HCT116 (cell line): ENCODE measurements around the gene ZXDA. TPM values are rescaled to one million over a fixed set of nuclear protein-coding genes. Genes with fewer than 3 reads are reported as not detected.

Experiments
- ATAC-seq: fragments of 200-7000 bp; cut with Tn5 transposase; 2 replicates; pipeline ENCODE4 v1.9.1; 2020; ENCODE audit warnings: mild to moderate bottlenecking, moderate library complexity
- BruUV-seq: library from RNA; stranded (reverse); fragments of 400-500 nt; replicated peaks from 2 replicates; lab custom pipeline; 2021; lab: Mats Ljungman, UMichigan
- CTCF ChIA-PET: fragments of 300-600 bp; sonication (Branson Sonifier 250); formaldehyde crosslinking; loops from one replicate; lab custom pipeline; 2021; ENCODE audit warnings: antibody characterized with exemption; lab: Charles Lee
- POLR2A ChIA-PET: fragments of 300-600, 350-600 bp; sonication (Branson Sonifier 250); formaldehyde crosslinking; loops from one replicate; lab custom pipeline; 2021; ENCODE audit warnings: antibody characterized with exemption; lab: Charles Lee
- RAD21 ChIA-PET, 2 experiments: fragments of 300-600 bp; sonication (Branson Sonifier 250); formaldehyde crosslinking; loops; one replicate each; lab custom pipeline; 2023; ENCODE audit warnings: low total read pairs in 2 of 2; ENCODE audit not compliant: uncharacterized antibody in 2 of 2, unreplicated experiment in 2 of 2, low non-redundant PET in 1 of 2; lab: Charles Lee
- DNase-seq: peaks from one replicate; pipeline ENCODE4 v3.0.0-alpha.2; 2010; ENCODE audit warnings: low read depth, low spot score
- H2AFZ ChIP-seq: fragments of 200-600 bp; shearing (Covaris generic), sonication (generic); 2 replicates; pipeline ENCODE4 v1.6.1; 2017; ENCODE audit warnings: low read depth, mixed run types, mixed read lengths, antibody characterized with exemption, low read length; ENCODE audit not compliant: poor library complexity, severe bottlenecking
- H3K27ac ChIP-seq: 2 replicates; pipeline ENCODE4 v1.5.1; 2012; ENCODE audit warnings: low read depth, low read length
- H3K27me3 ChIP-seq: fragments of 200-600 bp; sonication (generic); 2 replicates; pipeline ENCODE4 v1.6.1; 2016; ENCODE audit warnings: mixed run types, low read length, mixed read lengths; ENCODE audit not compliant: insufficient read depth
- H3K36me3 ChIP-seq, 2 experiments: fragments of 200-500 bp in 1 of 2; fragments of 200-600 bp in 1 of 2; sonication (Bioruptor generic) in 1 of 2; sonication (generic) in 1 of 2; 2 replicates each; pipeline versions ENCODE4 v1.5.1 to v1.6.1; 2014 to 2016; ENCODE audit warnings: low read length in 2 of 2, inconsistent platforms in 1 of 2, mixed read lengths in 1 of 2, mixed run types in 1 of 2; ENCODE audit not compliant: insufficient read depth in 2 of 2, control insufficient read depth in 1 of 2
- H3K4me1 ChIP-seq, 2 experiments: fragments of 200-600 bp in 1 of 2; sonication (generic) in 1 of 2; 2 replicates each; pipeline versions ENCODE4 v1.5.1 to v1.6.1; 2012 to 2017; ENCODE audit warnings: low read length in 2 of 2, inconsistent platforms in 1 of 2, mild to moderate bottlenecking in 1 of 2, mixed read lengths in 1 of 2, mixed run types in 1 of 2, moderate library complexity in 1 of 2; ENCODE audit not compliant: insufficient read depth in 2 of 2, control insufficient read depth in 1 of 2
- H3K4me2 ChIP-seq: fragments of 200-600 bp; sonication (generic); 2 replicates; pipeline ENCODE4 v1.6.1; 2017; ENCODE audit warnings: mixed run types, low read length, mixed read lengths
- H3K4me3 ChIP-seq, 2 experiments: fragments of 200-600 bp in 1 of 2; sonication (generic) in 1 of 2; replicated peaks in 1 of 2; 2 replicates each; pipeline ENCODE4 v1.5.1; 2011 to 2016; ENCODE audit warnings: low read length in 2 of 2, control low read depth in 1 of 2, low read depth in 1 of 2, mild to moderate bottlenecking in 1 of 2, mixed read lengths in 1 of 2, mixed run types in 1 of 2
- H3K79me2 ChIP-seq: fragments of 200-600 bp; sonication (generic); 2 replicates; pipeline ENCODE4 v1.6.1; 2017; ENCODE audit warnings: mild to moderate bottlenecking, mixed run types, low read length, moderate library complexity, mixed read lengths; ENCODE audit not compliant: insufficient read depth
- H3K9ac ChIP-seq: fragments of 200-600 bp; sonication (generic); 2 replicates; pipeline ENCODE4 v1.6.1; 2016; ENCODE audit warnings: low read length, mixed read lengths
- H3K9me2 ChIP-seq: fragments of 200-600 bp; sonication (generic), shearing (Covaris generic); 2 replicates; pipeline ENCODE4 v1.6.1; 2017; ENCODE audit warnings: mixed run types, mild to moderate bottlenecking, moderate library complexity; ENCODE audit not compliant: insufficient read depth
- H3K9me3 ChIP-seq, 2 experiments: fragments of 200-500 bp in 1 of 2; fragments of 200-600 bp in 1 of 2; sonication (Bioruptor generic) in 1 of 2; sonication (generic) in 1 of 2; 2 replicates each; pipeline ENCODE4 v1.6.1; 2014 to 2017; ENCODE audit warnings: low read length in 2 of 2, mixed read lengths in 2 of 2, inconsistent platforms in 1 of 2, low read depth in 1 of 2, mild to moderate bottlenecking in 1 of 2, mixed run types in 1 of 2, moderate library complexity in 1 of 2; ENCODE audit not compliant: control insufficient read depth in 1 of 2, insufficient read depth in 1 of 2
- H4K20me1 ChIP-seq: fragments of 200-600 bp; sonication (generic), shearing (Covaris generic); 2 replicates; pipeline ENCODE4 v1.6.1; 2017; ENCODE audit warnings: mixed run types, mild to moderate bottlenecking, moderate library complexity; ENCODE audit not compliant: insufficient read depth
- CEBPB ChIP-seq: IDR thresholded peaks from 2 replicates; pipeline ENCODE4 v1.6.1; 2012; ENCODE audit warnings: low read depth
- CTCF ChIP-seq, 3 experiments: fragments of 200-600 bp in 1 of 3; sonication (generic) in 1 of 3; IDR thresholded peaks in 2 of 3; conservative IDR thresholded peaks in 1 of 3; 2 replicates each; pipeline ENCODE4 v1.5.1; 2012 to 2017; ENCODE audit warnings: low read depth in 2 of 3, low read length in 2 of 3, antibody characterized with exemption in 1 of 3, borderline replicate concordance in 1 of 3, control low read depth in 1 of 3, mild to moderate bottlenecking in 1 of 3, mixed read lengths in 1 of 3, mixed run types in 1 of 3, moderate library complexity in 1 of 3; ENCODE audit not compliant: insufficient read depth in 1 of 3
- EGR1 ChIP-seq: IDR thresholded peaks from 2 replicates; pipeline ENCODE4 v1.6.1; 2012; ENCODE audit warnings: low read depth
- ELF1 ChIP-seq: IDR thresholded peaks from 2 replicates; pipeline ENCODE4 v1.6.1; 2012; ENCODE audit warnings: low read depth, borderline replicate concordance
- EZH2 ChIP-seq: fragments of 200-600 bp; sonication (generic); IDR thresholded peaks from 2 replicates; pipeline ENCODE4 v1.6.1; 2017; ENCODE audit warnings: antibody characterized with exemption, mixed run types
- FOSL1 ChIP-seq: IDR thresholded peaks from 2 replicates; pipeline ENCODE4 v1.6.1; 2012; ENCODE audit warnings: low read depth
- JUND ChIP-seq: IDR thresholded peaks from 2 replicates; pipeline ENCODE4 v1.6.1; 2012
- MAX ChIP-seq: IDR thresholded peaks from 2 replicates; pipeline ENCODE4 v1.6.1; 2012
- POLR2A ChIP-seq: IDR thresholded peaks from 2 replicates; pipeline ENCODE4 v1.7.0; 2011; ENCODE audit warnings: borderline replicate concordance; ENCODE audit not compliant: insufficient read depth, insufficient read length; ENCODE audit errors: extremely low read depth
- POLR2AphosphoS5 ChIP-seq: IDR thresholded peaks from 2 replicates; pipeline ENCODE4 v1.6.1; 2011; ENCODE audit warnings: mild to moderate bottlenecking, low read depth, low read length, moderate library complexity
- RAD21 ChIP-seq: IDR thresholded peaks from 2 replicates; pipeline ENCODE4 v1.6.1; 2012; ENCODE audit warnings: low read depth, mild to moderate bottlenecking
- SP1 ChIP-seq: IDR thresholded peaks from 2 replicates; pipeline ENCODE4 v1.6.1; 2012; ENCODE audit warnings: low read depth
- YY1 ChIP-seq: IDR thresholded peaks from 2 replicates; pipeline ENCODE4 v1.6.1; 2011; ENCODE audit warnings: low read length, low read depth, moderate library complexity, mild to moderate bottlenecking; ENCODE audit not compliant: insufficient replicate concordance; ENCODE audit errors: extremely low read depth
- ZNF274 ChIP-seq: fragments of 200-500 bp; sonication (Bioruptor generic); IDR thresholded peaks from 2 replicates; pipeline ENCODE4 v1.6.1; 2014; ENCODE audit warnings: mild to moderate bottlenecking, low read depth, low read length, inconsistent platforms
- intact Hi-C: fragments of 100-400 bp; cut with micrococcal nuclease; formaldehyde crosslinking; loops from 2 replicates; pipeline ENCODE4 v1.10.0; 2022
- total RNA-seq: library from RNA; stranded (reverse); gene quantifications from one replicate; pipeline ENCODE4 v1.2.1, GENCODE V29; 2021; ENCODE audit not compliant: unreplicated experiment
- TF ChIP-seq, protein P1 (sequence below): IDR thresholded peaks from 2 replicates; pipeline ENCODE4 v1.6.1; 2012

The ZXDA gene
- total RNA-seq, 1 experiment from 2014 or later, result 3.8 TPM

- ChIA-PET POLR2A (no interaction called here), RAD21 (interaction anchor here (0.9 to 1.0 kb wide), 2 partner anchors 97 kb away, joined by 3 read pairs; no protein-coding TSS in a partner anchor), CTCF (interaction anchor here (0.8 to 1.4 kb wide), 3 partner anchors 97 to 100 kb away, joined by 3 to 6 read pairs (median 3); no protein-coding TSS in a partner anchor)
- intact Hi-C loops, result loop anchor here (2.0 to 5.0 kb wide), 2 partner anchors 98 to 322 kb away; no protein-coding TSS in a partner anchor
- Histone ChIP-seq H3K9me2 (no peaks in the 10 kb centered on the region), H3K9me3 (no peaks in the 10 kb centered on the region), H3K4me1 (peaks cover 0 to 4% of the 10 kb centered on the region in 2 experiments; a peak in 1 of 4 replicates), H3K27ac (no peak overlapping the region), H3K36me3 (no peaks in the 10 kb centered on the region), H3K4me3 (peak overlapping the region; percentile 7 to 25; a peak in 2 of 4 replicates), H2AFZ (no peak overlapping the region), H3K9ac (no peak overlapping the region), H4K20me1 (no peaks in the 10 kb centered on the region), H3K79me2 (no peaks in the 10 kb centered on the region), H3K27me3 (no peaks in the 10 kb centered on the region), H3K4me2 (peak overlapping the region; percentile 59)
- ATAC-seq (peak; percentile 78), DNase-seq (peak; percentile 26)
- TF ChIP-seq SP1 (no peak), CTCF (IDR thresholded peaks at IDR 0.05 in 2 of 3, conservative IDR thresholded peaks at IDR 0.05 in 1 of 3; ENCODE audit: borderline replicate concordance in 1 of 3, insufficient read depth in 1 of 3, low read depth in 2 of 3, low read length in 2 of 3) (peak; percentile 38 to 42 (median 41); a peak in 5 of 6 replicates), EGR1 (no peak), POLR2A (no peak), CEBPB (no peak), RAD21 (peak; percentile 39; the same call in 1 of the 2 replicates)
- no TSS peak for BruUV-seq
Observed at GRCh38 chrX:57918750-57919436, 8.6 kb upstream of the ZXDA start.

DNA sequence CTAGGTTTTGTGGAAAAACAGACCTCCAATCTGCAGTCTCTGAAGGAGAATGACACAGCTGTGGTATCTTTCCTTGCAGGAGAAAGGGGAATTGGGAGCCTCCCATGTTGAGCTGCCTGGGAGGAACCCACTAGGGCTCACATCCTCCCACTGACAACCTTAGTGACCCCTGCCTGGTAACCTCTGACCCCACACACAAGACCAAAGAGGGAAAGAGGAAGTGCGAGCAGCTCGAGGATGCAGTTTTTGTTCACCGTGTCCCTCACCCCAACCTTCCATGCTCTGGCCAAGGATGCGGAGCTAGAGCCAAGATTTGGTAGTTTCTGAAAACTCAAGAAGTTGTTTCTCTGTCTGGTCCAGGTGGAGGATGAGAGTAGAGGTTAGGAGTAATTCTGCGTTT, 5.4 kb upstream of the ZXDA start:
- Histone ChIP-seq H3K9me3 (no peaks in the 10 kb centered on the region), H4K20me1 (no peaks in the 10 kb centered on the region), H3K4me1 (peaks cover 2 to 11% of the 10 kb centered on the region in 2 experiments; a peak in 2 of 4 replicates), H3K79me2 (no peaks in the 10 kb centered on the region), H3K27ac (no peak overlapping the region), H3K4me2 (no peak overlapping the region), H3K9me2 (no peaks in the 10 kb centered on the region), H3K4me3 (no peak overlapping the region), H2AFZ (no peak overlapping the region), H3K36me3 (no peaks in the 10 kb centered on the region), H3K27me3 (no peaks in the 10 kb centered on the region), H3K9ac (no peak overlapping the region)
- intact Hi-C loops, result loop anchor here (5.0 kb wide), 1 partner anchor 318 kb away; no protein-coding TSS in a partner anchor
- POLR2A ChIA-PET, result no interaction called here
- no peak for DNase-seq
- CTCF ChIA-PET, result no interaction called here
- RAD21 ChIA-PET, result no interaction called here
- no peak for ATAC-seq
- BruUV-seq, result no TSS peak
- TF ChIP-seq ZNF274 (no peak), CEBPB (no peak), FOSL1 (no peak), JUND (no peak), POLR2AphosphoS5 (no peak), EGR1 (no peak), EZH2 (no peak), YY1 (no peak), ELF1 (no peak), SP1 (no peak), MAX (no peak)
- TF ChIP-seq, protein P1, sequence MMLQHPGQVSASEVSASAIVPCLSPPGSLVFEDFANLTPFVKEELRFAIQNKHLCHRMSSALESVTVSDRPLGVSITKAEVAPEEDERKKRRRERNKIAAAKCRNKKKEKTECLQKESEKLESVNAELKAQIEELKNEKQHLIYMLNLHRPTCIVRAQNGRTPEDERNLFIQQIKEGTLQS, result no peak
